ENCODE data around the gene NEGR1. TPM values are rescaled to one million over a fixed set of nuclear protein-coding genes. Genes with fewer than 3 reads are reported as not detected.

Gene NEGR1
- total and polyA plus RNA-seq, 8 donors, result 1.2 to 35.4 (median 7.7) TPM

- Histone ChIP-seq H3K27me3 (no peaks in the 10 kb centered on the region), H3K9me3 (no peaks in the 10 kb centered on the region), H3K36me3 (no peaks in the 10 kb centered on the region), H3K4me1 (peaks cover 0 to 6% (median 3%) of the 10 kb centered on the region in 4 donors), H3K4me3 (no peak overlapping the region), H3K27ac (no peak overlapping the region)
- TF ChIP-seq POLR2A (IDR thresholded peaks at IDR 0.05) (no peak), POLR2AphosphoS5 (IDR thresholded peaks at IDR 0.05) (no peak), CTCF (IDR thresholded peaks at IDR 0.05) (no peak), EP300 (IDR thresholded peaks at IDR 0.05) (no peak)
- DNase-seq, result no peak
- intact Hi-C loops (cut with DNase I; ENCODE audit: low total_unique reads), result no loop called here
- WGBS, 5 donors, result 88 to 96% (median 92%) methylated on average over 2 of the region's 2 CpGs
Measured at GRCh38 chr1:71645015-71645414, 637.3 kb downstream of the NEGR1 start.

- Histone ChIP-seq H3K27ac (no peak overlapping the region), H3K9me3 (no peaks in the 10 kb centered on the region), H3K36me3 (no peaks in the 10 kb centered on the region), H3K4me3 (no peak overlapping the region), H3K4me1 (peaks cover 0 to 6% (median 0%) of the 10 kb centered on the region in 4 donors), H3K27me3 (no peaks in the 10 kb centered on the region)
- intact Hi-C loops (cut with DNase I; ENCODE audit: low total_unique reads), result no loop called here
- no peak for TF ChIP-seq POLR2A (IDR thresholded peaks at IDR 0.05)
- TF ChIP-seq EP300 (IDR thresholded peaks at IDR 0.05), result no peak
- TF ChIP-seq POLR2AphosphoS5 (IDR thresholded peaks at IDR 0.05), result no peak
- no peak for TF ChIP-seq CTCF (IDR thresholded peaks at IDR 0.05)
- 72 to 82% (median 76%) methylated on average over 3 of the region's 3 CpGs for WGBS, 5 donors
- DNase-seq, result no peak
Measured at GRCh38 chr1:71641903-71642302, 640.4 kb downstream of the NEGR1 start.

- Histone ChIP-seq H3K9me3 (no peaks in the 10 kb centered on the region), H3K27me3 (no peaks in the 10 kb centered on the region), H3K27ac (no peak overlapping the region), H3K4me3 (no peak overlapping the region), H3K36me3 (no peaks in the 10 kb centered on the region), H3K4me1 (peaks cover 0 to 6% (median 0%) of the 10 kb centered on the region in 4 donors)
- intact Hi-C loops (cut with DNase I; ENCODE audit: low total_unique reads), result no loop called here
- no peak for DNase-seq
- 90 to 93% (median 92%) methylated on average over 5 of the region's 5 CpGs for WGBS, 5 donors
- TF ChIP-seq POLR2A (IDR thresholded peaks at IDR 0.05) (no peak), POLR2AphosphoS5 (IDR thresholded peaks at IDR 0.05) (no peak), EP300 (IDR thresholded peaks at IDR 0.05) (no peak), CTCF (IDR thresholded peaks at IDR 0.05) (no peak)
Measured at GRCh38 chr1:71640998-71641397, 641.3 kb downstream of the NEGR1 start.

- H3K27me3 ChIP-seq, result no peaks in the 10 kb centered on the region
- WGBS, 5 donors, result 68 to 86% (median 83%) methylated on average over 3 of the region's 3 CpGs
- intact Hi-C loops (cut with DNase I; ENCODE audit: low total_unique reads), result no loop called here
Measured at GRCh38 chr1:71640116-71640515, 642.2 kb downstream of the NEGR1 start.

More at GRCh38 chr1:71640116-71640515, 642.2 kb downstream of the NEGR1 start:
- H3K4me1 ChIP-seq, result peaks cover 0 to 6% (median 0%) of the 10 kb centered on the region in 4 donors
- no peaks in the 10 kb centered on the region for H3K36me3 ChIP-seq
- DNase-seq, result peak in 1 of 2 donors; percentile 59
- no peak overlapping the region for H3K4me3 ChIP-seq
- H3K9me3 ChIP-seq, result no peaks in the 10 kb centered on the region
- TF ChIP-seq POLR2A (IDR thresholded peaks at IDR 0.05) (no peak), EP300 (IDR thresholded peaks at IDR 0.05) (no peak), POLR2AphosphoS5 (IDR thresholded peaks at IDR 0.05) (no peak), CTCF (IDR thresholded peaks at IDR 0.05) (no peak)
- H3K27ac ChIP-seq, result no peak overlapping the region

All from stomach (tissue), 9 donors.